GM06990 (cell line): ENCODE results near the gene WWTR1.
A peak's percentile ranks its signal among the peaks of the same experiment; 100 is the strongest.

ENCODE experiments used
- DNase-seq: peaks from one replicate; pipeline ENCODE4 v3.0.0-alpha.2; 2011; ENCODE audit not compliant: insufficient read length; ENCODE audit errors: extremely low read depth
- H3K27me3 ChIP-seq: replicated peaks from 2 replicates; pipeline ENCODE4 v1.6.0; 2011; ENCODE audit warnings: low read length; ENCODE audit not compliant: control insufficient read depth, insufficient read depth
- H3K36me3 ChIP-seq: 2 replicates; pipeline ENCODE4 v1.5.1; 2011; ENCODE audit warnings: low read length; ENCODE audit not compliant: control insufficient read depth, insufficient read depth
- H3K4me3 ChIP-seq: replicated peaks from 2 replicates; pipeline ENCODE4 v1.5.1; 2011; ENCODE audit warnings: low read depth, mild to moderate bottlenecking, control low read depth, low read length
- TF ChIP-seq, protein P1 (sequence below): IDR thresholded peaks from 2 replicates; pipeline ENCODE4 v1.5.1; 2011; ENCODE audit warnings: low read length, control low read depth, mild to moderate bottlenecking, inconsistent platforms; ENCODE audit not compliant: insufficient read depth, poor library complexity, severe bottlenecking

The WWTR1 gene

DNA sequence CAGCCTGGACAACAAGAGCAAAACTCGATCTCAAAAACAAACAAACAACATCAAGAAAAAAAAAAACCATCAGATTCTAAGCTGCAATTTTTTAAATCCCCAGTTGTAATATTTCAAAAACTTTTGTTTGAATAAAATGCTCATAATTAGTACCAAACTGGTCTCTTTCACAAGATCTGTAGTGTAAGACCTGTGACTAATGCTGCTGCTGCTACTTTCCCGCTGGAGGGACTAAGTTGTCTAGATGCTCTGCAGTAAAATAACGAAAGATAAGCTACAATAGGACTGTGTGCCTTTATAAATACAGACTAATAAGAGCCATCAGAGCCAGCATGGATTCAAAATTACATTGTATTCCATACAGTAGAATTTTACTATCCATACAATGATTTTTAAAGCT lies 137.9 kb downstream of the WWTR1 start:
- no peaks in the 10 kb centered on the region for H3K36me3 ChIP-seq
- DNase-seq: no peak
- TF ChIP-seq, protein P1, sequence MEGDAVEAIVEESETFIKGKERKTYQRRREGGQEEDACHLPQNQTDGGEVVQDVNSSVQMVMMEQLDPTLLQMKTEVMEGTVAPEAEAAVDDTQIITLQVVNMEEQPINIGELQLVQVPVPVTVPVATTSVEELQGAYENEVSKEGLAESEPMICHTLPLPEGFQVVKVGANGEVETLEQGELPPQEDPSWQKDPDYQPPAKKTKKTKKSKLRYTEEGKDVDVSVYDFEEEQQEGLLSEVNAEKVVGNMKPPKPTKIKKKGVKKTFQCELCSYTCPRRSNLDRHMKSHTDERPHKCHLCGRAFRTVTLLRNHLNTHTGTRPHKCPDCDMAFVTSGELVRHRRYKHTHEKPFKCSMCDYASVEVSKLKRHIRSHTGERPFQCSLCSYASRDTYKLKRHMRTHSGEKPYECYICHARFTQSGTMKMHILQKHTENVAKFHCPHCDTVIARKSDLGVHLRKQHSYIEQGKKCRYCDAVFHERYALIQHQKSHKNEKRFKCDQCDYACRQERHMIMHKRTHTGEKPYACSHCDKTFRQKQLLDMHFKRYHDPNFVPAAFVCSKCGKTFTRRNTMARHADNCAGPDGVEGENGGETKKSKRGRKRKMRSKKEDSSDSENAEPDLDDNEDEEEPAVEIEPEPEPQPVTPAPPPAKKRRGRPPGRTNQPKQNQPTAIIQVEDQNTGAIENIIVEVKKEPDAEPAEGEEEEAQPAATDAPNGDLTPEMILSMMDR: no peak
- H3K27me3 ChIP-seq: no peaks in the 10 kb centered on the region
- H3K4me3 ChIP-seq: no peak overlapping the region

DNA sequence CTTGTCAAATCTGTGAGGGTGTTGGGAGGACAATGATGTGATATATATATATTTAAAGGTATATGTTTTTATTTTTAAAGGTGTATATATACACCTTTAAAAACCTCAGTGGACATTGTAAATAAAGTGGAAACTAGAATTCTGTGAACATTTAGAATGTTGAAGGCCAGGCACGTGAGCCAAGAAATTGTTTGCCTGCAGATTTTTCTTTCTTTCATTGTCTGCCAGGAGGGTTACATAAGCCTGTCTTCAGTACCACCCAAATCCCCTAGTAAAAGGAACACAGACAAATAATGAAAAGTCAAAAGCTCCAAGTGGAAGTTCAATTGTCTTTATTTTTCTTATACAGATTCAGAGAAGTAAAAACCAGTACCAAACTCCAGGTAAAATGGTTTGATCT lies 140.9 kb downstream of the WWTR1 start:
- no peak overlapping the region for H3K4me3 ChIP-seq
- no peaks in the 10 kb centered on the region for H3K27me3 ChIP-seq
- no peak for DNase-seq
- TF ChIP-seq, protein P1: no peak
- no peaks in the 10 kb centered on the region for H3K36me3 ChIP-seq

DNA sequence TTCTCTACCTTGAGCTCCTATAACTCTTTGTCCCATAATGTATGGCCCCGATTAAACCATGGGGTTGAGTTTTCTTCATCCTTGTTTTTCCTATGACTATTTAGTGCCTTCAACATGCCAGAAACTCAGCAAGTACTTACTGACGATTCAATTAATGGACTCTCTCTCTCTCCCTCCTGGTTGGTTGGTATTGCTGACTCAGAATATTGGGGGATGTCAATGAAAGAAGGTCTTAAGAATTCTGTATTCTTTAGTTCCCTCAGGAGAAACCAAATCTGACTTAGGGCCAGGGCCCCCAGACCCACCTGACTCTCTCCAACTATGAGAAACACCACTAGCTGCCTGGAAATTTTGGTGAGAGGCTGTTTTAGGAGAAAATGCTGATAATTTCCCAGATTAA lies 142.6 kb downstream of the WWTR1 start:
- no peaks in the 10 kb centered on the region for H3K36me3 ChIP-seq
- no peaks in the 10 kb centered on the region for H3K27me3 ChIP-seq
- TF ChIP-seq, protein P1: no peak
- DNase-seq: no peak
- H3K4me3 ChIP-seq: no peak overlapping the region

DNA sequence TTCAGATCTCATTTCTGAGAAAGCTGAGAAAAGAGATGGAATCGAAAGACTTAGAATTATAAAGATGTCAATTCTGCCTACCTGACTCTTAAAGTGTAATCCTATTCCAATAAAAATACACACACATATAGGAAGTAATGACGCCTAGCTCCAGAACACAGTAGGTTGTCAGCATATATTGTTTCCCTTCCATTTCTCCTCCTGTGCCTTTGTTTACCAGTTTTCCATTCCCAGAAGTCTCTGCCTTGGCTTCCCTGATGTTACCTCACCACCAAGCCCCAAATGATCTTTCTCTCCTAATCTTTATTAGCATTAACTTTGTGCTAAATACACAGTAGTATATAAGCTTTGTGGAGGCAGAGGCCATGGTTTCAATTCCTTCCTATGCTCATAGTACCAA lies 143.4 kb downstream of the WWTR1 start:
- H3K27me3 ChIP-seq: no peaks in the 10 kb centered on the region
- no peak for DNase-seq
- TF ChIP-seq, protein P1: no peak
- no peaks in the 10 kb centered on the region for H3K36me3 ChIP-seq
- H3K4me3 ChIP-seq: no peak overlapping the region

GRCh38 chr3:149512073-149512782 lies 145.6 kb downstream of the WWTR1 start:
- H3K4me3 ChIP-seq: no peak overlapping the region
- no peaks in the 10 kb centered on the region for H3K36me3 ChIP-seq
- no peaks in the 10 kb centered on the region for H3K27me3 ChIP-seq
- no peak for DNase-seq
- TF ChIP-seq, protein P1: peak; percentile 82

- Histone ChIP-seq H3K27me3 (no peaks in the 10 kb centered on the region), H3K36me3 (no peaks in the 10 kb centered on the region), H3K4me3 (no peak overlapping the region)
- TF ChIP-seq, protein P1: no peak
- no peak for DNase-seq
These were observed 146.7 kb downstream of the WWTR1 start for GRCh38 chr3:149511040-149511626.
